ENCODE measurements around the gene CYP3A4. TPM values are rescaled to one million over a fixed set of nuclear protein-coding genes. Genes with fewer than 3 reads are reported as not detected.

Gene CYP3A4
- total and polyA plus RNA-seq, 2 of the 8 experiments (the other 6 are each of a cell fraction or from before 2014, with no cell fraction given): not detected

GRCh38 chr7:99778880-99779279 is 5.1 kb downstream of the CYP3A4 start:
- no peak overlapping the region for H3K9ac ChIP-seq (replicated peaks in 1 of 4; ENCODE audit: extremely low read depth in 1 of 4, low read depth in 3 of 4, low read length in 3 of 4)
- no peak overlapping the region for H3K4me3 ChIP-seq (ENCODE audit: extremely low read depth in 1 of 4, insufficient read depth in 2 of 4, low read depth in 3 of 4, low read length in 4 of 4)
- H3K36me3 ChIP-seq (ENCODE audit: control insufficient read depth in 2 of 4, insufficient read depth in 4 of 4, low read length in 3 of 4): no peaks in the 10 kb centered on the region
- no peaks in the 10 kb centered on the region for H3K27me3 ChIP-seq (replicated peaks in 1 of 4; ENCODE audit: control insufficient read depth in 3 of 4, extremely low read depth in 1 of 4, insufficient read depth in 3 of 4, low read length in 3 of 4)
- no peaks in the 10 kb centered on the region for H3K23me2 ChIP-seq (ENCODE audit: low read depth, low read length)
- H4K91ac ChIP-seq (replicated peaks; ENCODE audit: insufficient read length, low read length): no peak overlapping the region
- no peak overlapping the region for H2BK120ac ChIP-seq (replicated peaks; ENCODE audit: low read depth, low read length)
- H2AK5ac ChIP-seq (ENCODE audit: low read depth, low read length): no peak overlapping the region
- no peak overlapping the region for H3K23ac ChIP-seq (ENCODE audit: insufficient read length)
- no peaks in the 10 kb centered on the region for H4K20me1 ChIP-seq (replicated peaks in 1 of 2; ENCODE audit: control insufficient read depth in 1 of 2, insufficient read depth in 2 of 2, low read length in 2 of 2)
- H3K27ac ChIP-seq (ENCODE audit: low read depth, low read length): no peak overlapping the region
- H3K14ac ChIP-seq (ENCODE audit: insufficient read length): no peak overlapping the region
- FAIRE-seq (no peak), DNase-seq (ENCODE audit: low read depth in 1 of 2, low spot score in 2 of 2) (no peak)
- H2BK5ac ChIP-seq (ENCODE audit: low read depth, low read length): no peak overlapping the region
- H3K9me3 ChIP-seq (ENCODE audit: insufficient read depth in 2 of 2, low read depth in 1 of 2, low read length in 1 of 2): no peaks in the 10 kb centered on the region
- no peak overlapping the region for H3K18ac ChIP-seq (ENCODE audit: extremely low read depth, low read length)
- H2BK20ac ChIP-seq (ENCODE audit: low read length): no peak overlapping the region
- no peaks in the 10 kb centered on the region for H3K79me1 ChIP-seq (ENCODE audit: low read depth, low read length)
- no peak overlapping the region for H2BK15ac ChIP-seq (ENCODE audit: low read length)
- no peak overlapping the region for H3K56ac ChIP-seq (replicated peaks; ENCODE audit: insufficient read length, low read depth, low read length)
- H4K5ac ChIP-seq (ENCODE audit: insufficient read length, low read depth, low read length): no peak overlapping the region
- H2BK12ac ChIP-seq (ENCODE audit: low read depth, low read length): no peak overlapping the region
- peaks cover 0 to 2% (median 0%) of the 10 kb centered on the region in 4 experiments; a peak in 2 of 7 replicates for H3K4me1 ChIP-seq (replicated peaks in 1 of 4; ENCODE audit: control insufficient read depth in 3 of 4, insufficient read depth in 4 of 4, low read length in 3 of 4)
- no peak overlapping the region for H3K4me2 ChIP-seq (ENCODE audit: insufficient read depth in 1 of 2, low read depth in 2 of 2, low read length in 2 of 2)
- CTCF ChIA-PET (ENCODE audit: partially characterized antibody): interaction anchor here (1.2 kb wide), 1 partner anchor 212 kb away, joined by 3 read pairs; no protein-coding TSS in a partner anchor
- no peaks in the 10 kb centered on the region for H3K79me2 ChIP-seq (ENCODE audit: control insufficient read depth in 1 of 2, insufficient read depth in 2 of 2, low read length in 2 of 2)
- no peak overlapping the region for H3K4ac ChIP-seq (replicated peaks; ENCODE audit: insufficient read length, low read depth, low read length)
- WGBS, 2 experiments (ENCODE audit: extremely low coverage in 1 of 2, insufficient coverage in 1 of 2, insufficient read length in 1 of 2, insufficient replicate concordance in 2 of 2, low coverage in 1 of 2, low lambda C conversion rate in 2 of 2, missing lambda C conversion rate in 1 of 2): 92% methylated on average over 5 of the region's 5 CpGs; no CpG with 5 or more reads in 1 of the 2 experiments
- H4K8ac ChIP-seq (ENCODE audit: extremely low read depth, insufficient read depth, low read length): no peak overlapping the region
- TF ChIP-seq POLR2AphosphoS5 (IDR thresholded peaks at IDR 0.05; ENCODE audit: low read depth, low read length) (no peak), CBX8 (IDR thresholded peaks at IDR 0.05; ENCODE audit: borderline replicate concordance, low read depth, low read length) (no peak), SIX5 (IDR thresholded peaks at IDR 0.05; ENCODE audit: low read depth, low read length) (no peak), JUN (IDR thresholded peaks at IDR 0.05; ENCODE audit: low read depth, low read length) (no peak), SP2 (IDR thresholded peaks at IDR 0.05; ENCODE audit: low read length) (no peak), CTBP2 (IDR thresholded peaks at IDR 0.05; ENCODE audit: borderline replicate concordance, insufficient read depth, insufficient read length, low read length) (no peak), JUND (IDR thresholded peaks at IDR 0.05; ENCODE audit: low read length) (no peak), ASH2L (IDR thresholded peaks at IDR 0.05; ENCODE audit: low read length) (no peak), RFX5 (IDR thresholded peaks at IDR 0.05; ENCODE audit: borderline replicate concordance, low read depth, low read length) (no peak), SRF (IDR thresholded peaks at IDR 0.05; ENCODE audit: low read depth, low read length) (no peak), ZNF274 (IDR thresholded peaks at IDR 0.05; ENCODE audit: borderline replicate concordance, extremely low read depth, low read length) (no peak), POU5F1 (IDR thresholded peaks at IDR 0.05; ENCODE audit: low read depth, low read length) (no peak), NANOG (IDR thresholded peaks at IDR 0.05; ENCODE audit: insufficient read depth, low read depth, low read length, poor library complexity, severe bottlenecking) (no peak)
- POLR2A ChIA-PET (ENCODE audit: partially characterized antibody): no interaction called here
- H2AFZ ChIP-seq (ENCODE audit: low read length): no peak overlapping the region
